ENCODE measurements around the gene CHSY3. TPM values are rescaled to one million over a fixed set of nuclear protein-coding genes. Genes with fewer than 3 reads are reported as not detected.

CHSY3 gene
- not detected for total RNA-seq
- 0.06 TPM for total RNA-seq (2013)
- total RNA-seq: 0 to 0.22 (median 0) reads per million in 29 experiments

DNA sequence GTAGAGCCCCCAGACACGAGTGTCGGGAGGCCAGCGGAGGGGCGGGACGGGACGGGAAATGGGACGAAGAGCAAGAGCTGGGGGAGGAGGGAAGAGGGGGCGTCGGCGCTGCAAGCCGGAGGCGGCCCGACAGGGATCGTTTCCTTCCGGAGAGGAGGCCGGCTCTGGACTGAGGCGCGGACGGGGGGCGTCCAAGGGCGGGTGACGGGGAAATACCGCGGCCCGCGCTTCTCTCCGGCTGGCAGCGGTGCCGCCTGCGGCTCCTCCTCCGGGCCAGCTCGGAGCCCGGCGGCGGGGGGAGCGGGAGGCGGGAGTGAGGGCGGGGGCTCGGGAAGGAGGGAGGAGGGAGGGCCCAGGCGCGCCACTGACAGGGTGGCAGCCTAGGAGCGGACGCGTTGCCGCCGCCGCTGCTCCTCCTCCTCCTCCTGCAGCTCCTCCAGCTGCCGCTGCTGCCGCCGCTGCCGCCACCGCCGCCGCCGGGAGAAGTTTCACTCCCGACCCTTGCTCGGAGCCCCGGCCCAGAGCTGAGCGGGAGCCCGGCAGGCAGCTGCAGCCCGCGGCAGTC, at the start of gene CHSY3:
CHSY3 (plus strand) TSS at position 364 of the 565 bp plus-strand sequence.
- Histone ChIP-seq H3K4me3 (ENCODE audit: control insufficient read depth in 1 of 2, extremely low read depth in 1 of 2, low read length in 1 of 2) (peak within 1 kb of the TSS in 1 of 2 donors; percentile 57), H3K27ac (ENCODE audit: low read length) (no peak within 1 kb of the TSS), H3K4me1 (ENCODE audit: control insufficient read depth in 1 of 2, extremely low read depth in 1 of 2, insufficient read depth in 2 of 2, low read length in 2 of 2) (peaks cover 4 to 19% of the 10 kb centered on the region in 2 experiments), H3K27me3 (replicated peaks in 1 of 2; ENCODE audit: control insufficient read depth in 2 of 2, extremely low read depth in 1 of 2, insufficient read depth in 2 of 2, low read length in 1 of 2) (peaks cover 10 to 26% of the 10 kb centered on the region in 2 experiments), H3K9me3 (no peaks in the 10 kb centered on the region), H3K36me3 (ENCODE audit: control insufficient read depth in 2 of 2, extremely low read depth in 1 of 2, insufficient read depth in 1 of 2, low read length in 1 of 2) (no peaks in the 10 kb centered on the region)
- Mint-ChIP-seq H3K4me1 (peaks cover 13 to 19% (median 14%) of the 10 kb centered on the region in 3 donors), H3K36me3 (no peaks in the 10 kb centered on the region), H3K27ac (peak within 1 kb of the TSS in 1 of 2 donors; percentile 9), H3K4me3 (peak within 1 kb of the TSS; percentile 73 to 86 (median 77)), H3K27me3 (peaks cover 35 to 42% of the 10 kb centered on the region in 2 donors), H3K9me3 (no peaks in the 10 kb centered on the region)
- WGBS (ENCODE audit: insufficient coverage): 1% methylated on average over 42 of the region's 62 CpGs
- ATAC-seq (replicated peaks in 1 of 4) (peak; percentile 53 to 78 (median 70)), DNase-seq (peak in 8 of 35 experiments; percentile 1 to 35 (median 8))
- CTCF ChIA-PET: no interaction called here
- POLR2A ChIA-PET: no interaction called here

- Mint-ChIP-seq H3K27ac (no peak overlapping the region), H3K4me1 (no peaks in the 10 kb centered on the region), H3K4me3 (no peak overlapping the region), H3K9me3 (no peaks in the 10 kb centered on the region), H3K36me3 (no peaks in the 10 kb centered on the region), H3K27me3 (peaks cover 10 to 15% of the 10 kb centered on the region in 2 donors)
- ChIA-PET CTCF (no interaction called here), POLR2A (no interaction called here)
- Histone ChIP-seq H3K27me3 (replicated peaks in 1 of 2; ENCODE audit: control insufficient read depth in 2 of 2, extremely low read depth in 1 of 2, insufficient read depth in 2 of 2, low read length in 1 of 2) (no peaks in the 10 kb centered on the region), H3K4me3 (ENCODE audit: control insufficient read depth in 1 of 2, extremely low read depth in 1 of 2, low read length in 1 of 2) (no peak overlapping the region), H3K27ac (ENCODE audit: low read length) (no peak overlapping the region), H3K36me3 (ENCODE audit: control insufficient read depth in 2 of 2, extremely low read depth in 1 of 2, insufficient read depth in 1 of 2, low read length in 1 of 2) (no peaks in the 10 kb centered on the region), H3K9me3 (no peaks in the 10 kb centered on the region), H3K4me1 (ENCODE audit: control insufficient read depth in 1 of 2, extremely low read depth in 1 of 2, insufficient read depth in 2 of 2, low read length in 2 of 2) (no peaks in the 10 kb centered on the region)
- DNase-seq (no peak), ATAC-seq (replicated peaks in 1 of 4) (no peak)
- WGBS (ENCODE audit: insufficient coverage): no CpG with 5 or more reads among the region's 1 CpG
Observed at GRCh38 chr5:129856325-129856724, 47.9 kb upstream of the CHSY3 start.

DNA sequence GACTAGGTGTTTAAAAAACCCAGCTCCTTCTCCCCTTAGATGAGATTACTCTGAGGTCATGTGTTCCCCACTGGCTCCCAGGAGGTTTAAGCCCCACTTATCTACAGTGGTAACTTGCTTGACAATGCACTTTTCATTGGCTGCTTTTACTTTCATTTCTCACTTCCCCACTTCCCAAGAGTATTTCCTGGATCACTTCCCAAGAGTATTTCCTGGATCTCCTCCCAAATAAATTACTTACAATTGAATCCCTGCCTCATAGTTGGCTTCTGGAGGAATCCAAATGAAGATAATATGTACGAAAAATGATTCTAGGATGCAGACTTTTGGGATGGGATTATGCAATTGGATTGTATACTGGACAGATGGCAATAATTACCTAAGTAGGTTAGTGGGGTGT, 47.1 kb upstream of the CHSY3 start:
- no peaks in the 10 kb centered on the region for H3K9me3 Mint-ChIP-seq
- Histone ChIP-seq H3K4me3 (ENCODE audit: control insufficient read depth in 1 of 2, extremely low read depth in 1 of 2, low read length in 1 of 2) (no peak overlapping the region), H3K9me3 (no peaks in the 10 kb centered on the region), H3K4me1 (ENCODE audit: control insufficient read depth in 1 of 2, extremely low read depth in 1 of 2, insufficient read depth in 2 of 2, low read length in 2 of 2) (no peaks in the 10 kb centered on the region), H3K27ac (ENCODE audit: low read length) (no peak overlapping the region), H3K27me3 (replicated peaks in 1 of 2; ENCODE audit: control insufficient read depth in 2 of 2, extremely low read depth in 1 of 2, insufficient read depth in 2 of 2, low read length in 1 of 2) (no peaks in the 10 kb centered on the region), H3K36me3 (ENCODE audit: control insufficient read depth in 2 of 2, extremely low read depth in 1 of 2, insufficient read depth in 1 of 2, low read length in 1 of 2) (no peaks in the 10 kb centered on the region)
- no peak for ATAC-seq (replicated peaks in 1 of 4)
- H3K4me3 Mint-ChIP-seq: no peak overlapping the region
- H3K27ac Mint-ChIP-seq: no peak overlapping the region
- ChIA-PET CTCF (no interaction called here), POLR2A (interaction anchor here in 1 of 2 donors (0.7 kb wide), 1 partner anchor 28 kb away, joined by 4 read pairs; no protein-coding TSS in a partner anchor)
- H3K27me3 Mint-ChIP-seq: peaks cover 10 to 19% of the 10 kb centered on the region in 2 donors
- WGBS (ENCODE audit: insufficient coverage): 70% methylated on average over 1 of the region's 1 CpG
- no peaks in the 10 kb centered on the region for H3K36me3 Mint-ChIP-seq
- DNase-seq: no peak
- no peaks in the 10 kb centered on the region for H3K4me1 Mint-ChIP-seq

GRCh38 chr5:129858131-129858675, 46.1 kb upstream of the CHSY3 start:
- ChIA-PET POLR2A (no interaction called here), CTCF (interaction anchor here in 1 of 2 donors (0.5 to 0.6 kb wide), 2 partner anchors 27 to 531 kb away, joined by 3 read pairs; no protein-coding TSS in a partner anchor)
- ATAC-seq (replicated peaks in 1 of 4) (no peak), DNase-seq (no peak)
- H3K27ac ChIP-seq (ENCODE audit: low read length): no peak overlapping the region
- peaks cover 0 to 2% of the 10 kb centered on the region in 2 experiments for H3K27me3 ChIP-seq (replicated peaks in 1 of 2; ENCODE audit: control insufficient read depth in 2 of 2, extremely low read depth in 1 of 2, insufficient read depth in 2 of 2, low read length in 1 of 2)
- Mint-ChIP-seq H3K27me3 (peaks cover 10 to 14% of the 10 kb centered on the region in 2 donors), H3K9me3 (no peaks in the 10 kb centered on the region), H3K4me3 (no peak overlapping the region), H3K4me1 (no peaks in the 10 kb centered on the region), H3K36me3 (no peaks in the 10 kb centered on the region), H3K27ac (no peak overlapping the region)
- H3K4me3 ChIP-seq (ENCODE audit: control insufficient read depth in 1 of 2, extremely low read depth in 1 of 2, low read length in 1 of 2): no peak overlapping the region
- H3K9me3 ChIP-seq: no peaks in the 10 kb centered on the region
- H3K4me1 ChIP-seq (ENCODE audit: control insufficient read depth in 1 of 2, extremely low read depth in 1 of 2, insufficient read depth in 2 of 2, low read length in 2 of 2): no peaks in the 10 kb centered on the region
- H3K36me3 ChIP-seq (ENCODE audit: control insufficient read depth in 2 of 2, extremely low read depth in 1 of 2, insufficient read depth in 1 of 2, low read length in 1 of 2): no peaks in the 10 kb centered on the region

DNA sequence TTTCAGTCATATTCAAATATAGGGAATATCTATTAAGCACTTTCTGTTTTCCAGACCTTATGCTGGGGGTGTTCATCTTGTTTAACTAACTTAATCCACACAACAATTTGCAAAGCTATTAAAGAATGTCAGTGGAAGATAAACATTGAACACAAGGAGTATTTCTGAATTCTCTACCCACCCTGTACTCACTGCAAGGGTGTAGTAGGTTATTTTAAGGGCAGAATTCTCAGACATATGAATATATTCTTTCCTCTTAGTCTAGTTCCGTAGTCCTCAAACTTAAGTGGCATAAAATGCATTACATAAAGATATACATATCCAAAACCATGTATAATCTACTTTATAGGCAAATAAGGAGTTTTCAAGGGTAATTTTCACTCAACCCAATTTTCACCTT, 19.9 kb upstream of the CHSY3 start:
- ChIA-PET CTCF (interaction anchor here in 1 of 2 donors (1.2 kb wide), 1 partner anchor 18 kb away, joined by 3 read pairs; no protein-coding TSS in a partner anchor), POLR2A (no interaction called here)
- Mint-ChIP-seq H3K36me3 (no peaks in the 10 kb centered on the region), H3K27ac (no peak overlapping the region), H3K4me3 (no peak overlapping the region), H3K4me1 (no peaks in the 10 kb centered on the region), H3K27me3 (peaks cover 1 to 3% of the 10 kb centered on the region in 2 donors), H3K9me3 (no peaks in the 10 kb centered on the region)
- no peaks in the 10 kb centered on the region for H3K36me3 ChIP-seq (ENCODE audit: control insufficient read depth in 2 of 2, extremely low read depth in 1 of 2, insufficient read depth in 1 of 2, low read length in 1 of 2)
- WGBS (ENCODE audit: insufficient coverage): no CpG with 5 or more reads among the region's 1 CpG
- H3K4me1 ChIP-seq (ENCODE audit: control insufficient read depth in 1 of 2, extremely low read depth in 1 of 2, insufficient read depth in 2 of 2, low read length in 2 of 2): no peaks in the 10 kb centered on the region
- H3K27ac ChIP-seq (ENCODE audit: low read length): no peak overlapping the region
- H3K4me3 ChIP-seq (ENCODE audit: control insufficient read depth in 1 of 2, extremely low read depth in 1 of 2, low read length in 1 of 2): no peak overlapping the region
- peaks cover 0 to 3% of the 10 kb centered on the region in 2 experiments for H3K27me3 ChIP-seq (replicated peaks in 1 of 2; ENCODE audit: control insufficient read depth in 2 of 2, extremely low read depth in 1 of 2, insufficient read depth in 2 of 2, low read length in 1 of 2)
- DNase-seq: no peak
- ATAC-seq (replicated peaks in 1 of 4): no peak
- no peaks in the 10 kb centered on the region for H3K9me3 ChIP-seq

DNA sequence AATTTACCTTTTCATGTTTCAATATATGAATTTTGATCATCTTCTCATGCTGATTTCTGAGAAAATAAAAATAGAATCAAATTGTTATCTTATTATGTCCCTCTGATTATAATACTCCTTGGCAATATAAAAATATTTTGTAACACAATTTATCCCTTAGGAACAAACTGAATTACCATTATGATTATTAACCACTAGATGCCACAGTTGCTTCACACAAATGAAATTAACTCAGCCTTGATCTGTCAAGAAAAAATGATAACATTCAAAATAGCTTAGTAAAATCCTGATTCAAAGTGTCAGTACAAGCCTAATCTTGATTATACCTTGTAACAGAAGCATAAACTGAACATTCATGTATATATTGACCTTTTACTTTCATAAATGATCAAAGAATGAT, 4.8 kb upstream of the CHSY3 start:
- no peak overlapping the region for H3K27ac Mint-ChIP-seq
- DNase-seq (no peak), ATAC-seq (replicated peaks in 1 of 4) (no peak)
- Histone ChIP-seq H3K4me1 (ENCODE audit: control insufficient read depth in 1 of 2, extremely low read depth in 1 of 2, insufficient read depth in 2 of 2, low read length in 2 of 2) (peaks cover 0 to 7% of the 10 kb centered on the region in 2 experiments), H3K36me3 (ENCODE audit: control insufficient read depth in 2 of 2, extremely low read depth in 1 of 2, insufficient read depth in 1 of 2, low read length in 1 of 2) (no peaks in the 10 kb centered on the region), H3K9me3 (no peaks in the 10 kb centered on the region), H3K4me3 (ENCODE audit: control insufficient read depth in 1 of 2, extremely low read depth in 1 of 2, low read length in 1 of 2) (no peak overlapping the region), H3K27me3 (replicated peaks in 1 of 2; ENCODE audit: control insufficient read depth in 2 of 2, extremely low read depth in 1 of 2, insufficient read depth in 2 of 2, low read length in 1 of 2) (peaks cover 4 to 9% of the 10 kb centered on the region in 2 experiments), H3K27ac (ENCODE audit: low read length) (no peak overlapping the region)
- peaks cover 6 to 7% (median 6%) of the 10 kb centered on the region in 3 donors for H3K4me1 Mint-ChIP-seq
- no peak overlapping the region for H3K4me3 Mint-ChIP-seq
- H3K36me3 Mint-ChIP-seq: no peaks in the 10 kb centered on the region
- H3K27me3 Mint-ChIP-seq: peaks cover 13 to 23% of the 10 kb centered on the region in 2 donors
- H3K9me3 Mint-ChIP-seq: no peaks in the 10 kb centered on the region
- ChIA-PET POLR2A (no interaction called here), CTCF (interaction anchor here in 1 of 2 donors (0.6 kb wide), 1 partner anchor 527 kb away, joined by 3 read pairs; no protein-coding TSS in a partner anchor)
